K562 (cell line): ENCODE results near the gene UVRAG. TPM values are rescaled to one million over a fixed set of nuclear protein-coding genes. Genes with fewer than 3 reads are reported as not detected.

Experiments used
- ELF2 ChIP-seq: fragments of 250-450 bp; sonication (Bioruptor Pico); IDR thresholded peaks from 2 replicates; pipeline ENCODE4 v1.5.0; 2021; ENCODE audit warnings: mild to moderate bottlenecking
- MTF1 ChIP-seq: fragments of 250-450 bp; sonication (Bioruptor Pico); IDR thresholded peaks from 2 replicates; pipeline ENCODE4 v1.9.0; 2021; ENCODE audit warnings: moderate library complexity, mild to moderate bottlenecking, inconsistent platforms, borderline replicate concordance
- OTX1 ChIP-seq: fragments of 450-650 bp; formaldehyde crosslinking; IDR thresholded peaks from 2 replicates; pipeline ENCODE4 v1.4.0; 2022; ENCODE audit warnings: mild to moderate bottlenecking
- SP1 ChIP-seq: sonication (generic); formaldehyde crosslinking; IDR thresholded peaks from 2 replicates; pipeline ENCODE4 v1.8.1; 2022; ENCODE audit warnings: mild to moderate bottlenecking, missing genetic modification reagents
- polyA plus RNA-seq, 8 experiments: library from polyadenylated mRNA; depleted of rRNA in 4 of 8; stranded (reverse) in 5 of 8; unstranded in 3 of 8; fragments of >200 nt; fragmentation: Nextera tagmentation in 2 of 8; fragmentation: Illumina TruSeq in 1 of 8; extraction: Ambion mirVana in 2 of 8; extraction: Trizol in 1 of 8; gene quantifications; 2 replicates each; pipeline versions ENCODE4 v1.2.1 to v1.2.3, GENCODE V29; 2011 to 2014; ENCODE audit warnings: inconsistent platforms in 1 of 8, missing spikeins in 1 of 8
- total RNA-seq, 7 experiments: library from RNA; depleted of rRNA in 6 of 7; stranded (reverse); fragments of >200 nt in 6 of 7; fragmentation: Illumina TruSeq in 2 of 7; extraction: Trizol in 2 of 7; gene quantifications; 2 replicates each; pipeline versions ENCODE4 v1.2.1 to v1.2.3, GENCODE V29; 2011 to 2021; ENCODE audit warnings: low replicate concordance in 1 of 7
- TF ChIP-seq, protein P1 (sequence below): fragments of 450-650 bp; formaldehyde crosslinking; IDR thresholded peaks from 2 replicates; pipeline ENCODE4 v1.4.0; 2022; ENCODE audit warnings: missing genetic modification characterization
- TF ChIP-seq, protein P2 (sequence below): fragments of 250-450 bp; sonication (Bioruptor Pico); IDR thresholded peaks from 2 replicates; pipeline ENCODE4 v1.8.0; 2022; ENCODE audit warnings: inconsistent platforms, mild to moderate bottlenecking, moderate library complexity, borderline replicate concordance
- TF ChIP-seq, protein P3 (sequence below): sonication (generic); formaldehyde crosslinking; IDR thresholded peaks from 2 replicates; pipeline ENCODE4 v1.8.0; 2023; ENCODE audit warnings: missing genetic modification reagents, mild to moderate bottlenecking, borderline replicate concordance
- TF ChIP-seq, protein P4 (sequence below): fragments of 250-450 bp; sonication (Bioruptor Pico); IDR thresholded peaks from 2 replicates; pipeline ENCODE4 v1.4.0; 2020; ENCODE audit warnings: mild to moderate bottlenecking, moderate library complexity, borderline replicate concordance

The UVRAG gene
- total and polyA plus RNA-seq, 9 of the 15 experiments (the other 6 are each of a cell fraction or from before 2014, with no cell fraction given) = 3.1 to 17.8 (median 12.4) TPM

DNA sequence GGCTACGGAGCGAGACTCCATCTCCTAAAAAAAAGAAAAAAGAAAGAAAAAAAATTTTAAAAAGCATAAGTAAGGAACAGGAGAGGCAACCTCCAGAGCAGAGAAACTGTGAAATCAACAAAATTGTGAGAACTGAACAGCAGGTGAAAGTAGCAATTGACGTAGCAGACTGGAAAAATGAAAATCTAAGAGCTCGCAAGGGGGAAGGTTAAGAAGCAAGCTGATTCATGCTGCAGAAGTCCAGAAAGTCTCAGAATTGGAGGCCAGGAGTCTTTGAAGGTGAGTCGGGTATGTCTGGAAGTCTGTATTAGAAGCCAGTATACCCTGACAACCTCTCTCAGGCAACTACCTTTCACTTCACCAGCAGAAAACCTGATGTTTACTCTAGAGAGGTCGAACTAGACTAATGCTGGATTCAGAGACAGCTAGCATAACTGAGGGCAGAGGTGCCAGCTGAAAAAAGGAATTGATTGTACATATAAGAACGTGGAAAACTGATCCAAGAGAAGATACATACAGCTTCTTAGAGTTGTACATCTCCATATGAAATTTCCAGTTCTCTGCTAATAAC lies 229.8 kb downstream of the UVRAG start (continued):
- TF ChIP-seq, protein P1, sequence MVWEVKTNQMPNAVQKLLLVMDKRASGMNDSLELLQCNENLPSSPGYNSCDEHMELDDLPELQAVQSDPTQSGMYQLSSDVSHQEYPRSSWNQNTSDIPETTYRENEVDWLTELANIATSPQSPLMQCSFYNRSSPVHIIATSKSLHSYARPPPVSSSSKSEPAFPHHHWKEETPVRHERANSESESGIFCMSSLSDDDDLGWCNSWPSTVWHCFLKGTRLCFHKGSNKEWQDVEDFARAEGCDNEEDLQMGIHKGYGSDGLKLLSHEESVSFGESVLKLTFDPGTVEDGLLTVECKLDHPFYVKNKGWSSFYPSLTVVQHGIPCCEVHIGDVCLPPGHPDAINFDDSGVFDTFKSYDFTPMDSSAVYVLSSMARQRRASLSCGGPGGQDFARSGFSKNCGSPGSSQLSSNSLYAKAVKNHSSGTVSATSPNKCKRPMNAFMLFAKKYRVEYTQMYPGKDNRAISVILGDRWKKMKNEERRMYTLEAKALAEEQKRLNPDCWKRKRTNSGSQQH (CRISPR knock-in tag) = no peak
- TF ChIP-seq OTX1 (CRISPR knock-in tag) (no peak), MTF1 (no peak), SP1 (CRISPR knock-in tag) (no peak), ELF2 (CRISPR knock-in tag) (no peak)
- TF ChIP-seq, protein P2, sequence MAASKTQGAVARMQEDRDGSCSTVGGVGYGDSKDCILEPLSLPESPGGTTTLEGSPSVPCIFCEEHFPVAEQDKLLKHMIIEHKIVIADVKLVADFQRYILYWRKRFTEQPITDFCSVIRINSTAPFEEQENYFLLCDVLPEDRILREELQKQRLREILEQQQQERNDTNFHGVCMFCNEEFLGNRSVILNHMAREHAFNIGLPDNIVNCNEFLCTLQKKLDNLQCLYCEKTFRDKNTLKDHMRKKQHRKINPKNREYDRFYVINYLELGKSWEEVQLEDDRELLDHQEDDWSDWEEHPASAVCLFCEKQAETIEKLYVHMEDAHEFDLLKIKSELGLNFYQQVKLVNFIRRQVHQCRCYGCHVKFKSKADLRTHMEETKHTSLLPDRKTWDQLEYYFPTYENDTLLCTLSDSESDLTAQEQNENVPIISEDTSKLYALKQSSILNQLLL (CRISPR knock-in tag) = no peak
- TF ChIP-seq, protein P3, sequence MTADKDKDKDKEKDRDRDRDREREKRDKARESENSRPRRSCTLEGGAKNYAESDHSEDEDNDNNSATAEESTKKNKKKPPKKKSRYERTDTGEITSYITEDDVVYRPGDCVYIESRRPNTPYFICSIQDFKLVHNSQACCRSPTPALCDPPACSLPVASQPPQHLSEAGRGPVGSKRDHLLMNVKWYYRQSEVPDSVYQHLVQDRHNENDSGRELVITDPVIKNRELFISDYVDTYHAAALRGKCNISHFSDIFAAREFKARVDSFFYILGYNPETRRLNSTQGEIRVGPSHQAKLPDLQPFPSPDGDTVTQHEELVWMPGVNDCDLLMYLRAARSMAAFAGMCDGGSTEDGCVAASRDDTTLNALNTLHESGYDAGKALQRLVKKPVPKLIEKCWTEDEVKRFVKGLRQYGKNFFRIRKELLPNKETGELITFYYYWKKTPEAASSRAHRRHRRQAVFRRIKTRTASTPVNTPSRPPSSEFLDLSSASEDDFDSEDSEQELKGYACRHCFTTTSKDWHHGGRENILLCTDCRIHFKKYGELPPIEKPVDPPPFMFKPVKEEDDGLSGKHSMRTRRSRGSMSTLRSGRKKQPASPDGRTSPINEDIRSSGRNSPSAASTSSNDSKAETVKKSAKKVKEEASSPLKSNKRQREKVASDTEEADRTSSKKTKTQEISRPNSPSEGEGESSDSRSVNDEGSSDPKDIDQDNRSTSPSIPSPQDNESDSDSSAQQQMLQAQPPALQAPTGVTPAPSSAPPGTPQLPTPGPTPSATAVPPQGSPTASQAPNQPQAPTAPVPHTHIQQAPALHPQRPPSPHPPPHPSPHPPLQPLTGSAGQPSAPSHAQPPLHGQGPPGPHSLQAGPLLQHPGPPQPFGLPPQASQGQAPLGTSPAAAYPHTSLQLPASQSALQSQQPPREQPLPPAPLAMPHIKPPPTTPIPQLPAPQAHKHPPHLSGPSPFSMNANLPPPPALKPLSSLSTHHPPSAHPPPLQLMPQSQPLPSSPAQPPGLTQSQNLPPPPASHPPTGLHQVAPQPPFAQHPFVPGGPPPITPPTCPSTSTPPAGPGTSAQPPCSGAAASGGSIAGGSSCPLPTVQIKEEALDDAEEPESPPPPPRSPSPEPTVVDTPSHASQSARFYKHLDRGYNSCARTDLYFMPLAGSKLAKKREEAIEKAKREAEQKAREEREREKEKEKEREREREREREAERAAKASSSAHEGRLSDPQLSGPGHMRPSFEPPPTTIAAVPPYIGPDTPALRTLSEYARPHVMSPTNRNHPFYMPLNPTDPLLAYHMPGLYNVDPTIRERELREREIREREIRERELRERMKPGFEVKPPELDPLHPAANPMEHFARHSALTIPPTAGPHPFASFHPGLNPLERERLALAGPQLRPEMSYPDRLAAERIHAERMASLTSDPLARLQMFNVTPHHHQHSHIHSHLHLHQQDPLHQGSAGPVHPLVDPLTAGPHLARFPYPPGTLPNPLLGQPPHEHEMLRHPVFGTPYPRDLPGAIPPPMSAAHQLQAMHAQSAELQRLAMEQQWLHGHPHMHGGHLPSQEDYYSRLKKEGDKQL (CRISPR knock-in tag) = no peak
- TF ChIP-seq, protein P4, sequence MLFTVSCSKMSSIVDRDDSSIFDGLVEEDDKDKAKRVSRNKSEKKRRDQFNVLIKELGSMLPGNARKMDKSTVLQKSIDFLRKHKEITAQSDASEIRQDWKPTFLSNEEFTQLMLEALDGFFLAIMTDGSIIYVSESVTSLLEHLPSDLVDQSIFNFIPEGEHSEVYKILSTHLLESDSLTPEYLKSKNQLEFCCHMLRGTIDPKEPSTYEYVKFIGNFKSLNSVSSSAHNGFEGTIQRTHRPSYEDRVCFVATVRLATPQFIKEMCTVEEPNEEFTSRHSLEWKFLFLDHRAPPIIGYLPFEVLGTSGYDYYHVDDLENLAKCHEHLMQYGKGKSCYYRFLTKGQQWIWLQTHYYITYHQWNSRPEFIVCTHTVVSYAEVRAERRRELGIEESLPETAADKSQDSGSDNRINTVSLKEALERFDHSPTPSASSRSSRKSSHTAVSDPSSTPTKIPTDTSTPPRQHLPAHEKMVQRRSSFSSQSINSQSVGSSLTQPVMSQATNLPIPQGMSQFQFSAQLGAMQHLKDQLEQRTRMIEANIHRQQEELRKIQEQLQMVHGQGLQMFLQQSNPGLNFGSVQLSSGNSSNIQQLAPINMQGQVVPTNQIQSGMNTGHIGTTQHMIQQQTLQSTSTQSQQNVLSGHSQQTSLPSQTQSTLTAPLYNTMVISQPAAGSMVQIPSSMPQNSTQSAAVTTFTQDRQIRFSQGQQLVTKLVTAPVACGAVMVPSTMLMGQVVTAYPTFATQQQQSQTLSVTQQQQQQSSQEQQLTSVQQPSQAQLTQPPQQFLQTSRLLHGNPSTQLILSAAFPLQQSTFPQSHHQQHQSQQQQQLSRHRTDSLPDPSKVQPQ (CRISPR knock-in tag) = no peak
